ENCODE measurements around the gene NTM.

DNA sequence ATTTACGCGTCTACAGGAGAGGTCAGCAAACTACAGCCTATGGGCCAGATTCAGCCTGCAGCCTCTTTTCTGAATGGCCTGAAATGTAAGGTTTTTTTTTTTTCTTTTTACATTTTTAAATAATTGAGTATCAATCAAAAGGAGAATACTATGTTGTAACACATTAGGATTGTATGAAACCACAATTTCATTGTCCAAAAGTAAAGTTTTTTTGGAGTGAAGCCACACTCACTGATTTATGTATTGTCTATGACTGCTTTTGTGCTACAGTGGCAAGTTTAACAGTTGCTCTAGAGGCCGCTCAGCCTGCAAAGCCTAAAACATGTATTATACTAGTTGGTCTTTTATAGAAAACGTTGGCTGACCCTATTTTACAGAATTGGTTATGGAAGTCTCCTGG lies 923.2 kb downstream of the NTM start:
- TF ChIP-seq, protein P1, sequence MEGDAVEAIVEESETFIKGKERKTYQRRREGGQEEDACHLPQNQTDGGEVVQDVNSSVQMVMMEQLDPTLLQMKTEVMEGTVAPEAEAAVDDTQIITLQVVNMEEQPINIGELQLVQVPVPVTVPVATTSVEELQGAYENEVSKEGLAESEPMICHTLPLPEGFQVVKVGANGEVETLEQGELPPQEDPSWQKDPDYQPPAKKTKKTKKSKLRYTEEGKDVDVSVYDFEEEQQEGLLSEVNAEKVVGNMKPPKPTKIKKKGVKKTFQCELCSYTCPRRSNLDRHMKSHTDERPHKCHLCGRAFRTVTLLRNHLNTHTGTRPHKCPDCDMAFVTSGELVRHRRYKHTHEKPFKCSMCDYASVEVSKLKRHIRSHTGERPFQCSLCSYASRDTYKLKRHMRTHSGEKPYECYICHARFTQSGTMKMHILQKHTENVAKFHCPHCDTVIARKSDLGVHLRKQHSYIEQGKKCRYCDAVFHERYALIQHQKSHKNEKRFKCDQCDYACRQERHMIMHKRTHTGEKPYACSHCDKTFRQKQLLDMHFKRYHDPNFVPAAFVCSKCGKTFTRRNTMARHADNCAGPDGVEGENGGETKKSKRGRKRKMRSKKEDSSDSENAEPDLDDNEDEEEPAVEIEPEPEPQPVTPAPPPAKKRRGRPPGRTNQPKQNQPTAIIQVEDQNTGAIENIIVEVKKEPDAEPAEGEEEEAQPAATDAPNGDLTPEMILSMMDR (IDR thresholded peaks at IDR 0.05; ENCODE audit: low read depth, low read length, poor library complexity, severe bottlenecking): no peak
- TF ChIP-seq EZH2phosphoT487 (IDR thresholded peaks at IDR 0.05; ENCODE audit: borderline replicate concordance, low read length): no peak
